PFSK-1 (cell line): ENCODE measurements around the gene PAN2.

Experiments used
- FOXP2 ChIP-seq: optimal IDR thresholded peaks from 2 replicates; pipeline ENCODE3; 2011; ENCODE audit warnings: borderline replicate concordance, control low read depth, inconsistent platforms; ENCODE audit not compliant: insufficient read depth; ENCODE audit errors: extremely low read length, extremely low read depth
- POLR2AphosphoS5 ChIP-seq: IDR thresholded peaks from 2 replicates; pipeline ENCODE4 v1.6.1; 2012; ENCODE audit warnings: low read depth, mild to moderate bottlenecking, control low read depth, low read length, moderate library complexity
- SIN3A ChIP-seq: IDR thresholded peaks from 2 replicates; pipeline ENCODE4 v1.6.1; 2012; ENCODE audit warnings: mild to moderate bottlenecking, low read length, moderate library complexity, borderline replicate concordance; ENCODE audit not compliant: insufficient read depth
- TAF1 ChIP-seq: IDR thresholded peaks from 2 replicates; pipeline ENCODE4 v1.6.1; 2012; ENCODE audit warnings: low read length, control low read depth, borderline replicate concordance; ENCODE audit not compliant: insufficient read depth
- TF ChIP-seq, protein P1 (sequence below), 2 experiments: IDR thresholded peaks; 2 replicates each; pipeline versions ENCODE4 v1.6.1 to v1.8.0; 2011 to 2012; ENCODE audit warnings: low read depth in 2 of 2, low read length in 2 of 2, control low read depth in 1 of 2, inconsistent platforms in 1 of 2, mild to moderate bottlenecking in 1 of 2, moderate library complexity in 1 of 2; ENCODE audit not compliant: insufficient read depth in 1 of 2

The PAN2 gene

DNA sequence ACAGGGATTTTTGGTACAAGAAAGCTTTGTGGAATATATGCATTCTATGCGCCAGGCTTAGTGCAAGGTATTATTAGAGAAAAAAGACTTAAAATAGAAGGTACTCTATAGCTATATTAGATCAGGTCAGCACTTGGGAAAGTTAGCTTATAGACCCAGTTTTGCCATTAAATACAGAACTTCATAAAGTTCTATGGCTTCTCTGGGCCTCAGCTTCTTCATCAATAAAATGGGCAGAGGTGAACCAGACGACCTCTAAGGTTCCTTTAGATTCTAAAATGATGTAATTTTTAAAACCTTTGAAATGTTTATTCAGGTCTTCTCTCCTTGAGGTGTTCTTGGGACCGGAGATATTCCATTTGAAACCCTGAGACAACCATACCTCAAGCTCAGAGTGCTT lies 25.1 kb downstream of the PAN2 start:
- TF ChIP-seq TAF1 (no peak), FOXP2 (no peak), POLR2AphosphoS5 (no peak), SIN3A (no peak)
- TF ChIP-seq, protein P1, sequence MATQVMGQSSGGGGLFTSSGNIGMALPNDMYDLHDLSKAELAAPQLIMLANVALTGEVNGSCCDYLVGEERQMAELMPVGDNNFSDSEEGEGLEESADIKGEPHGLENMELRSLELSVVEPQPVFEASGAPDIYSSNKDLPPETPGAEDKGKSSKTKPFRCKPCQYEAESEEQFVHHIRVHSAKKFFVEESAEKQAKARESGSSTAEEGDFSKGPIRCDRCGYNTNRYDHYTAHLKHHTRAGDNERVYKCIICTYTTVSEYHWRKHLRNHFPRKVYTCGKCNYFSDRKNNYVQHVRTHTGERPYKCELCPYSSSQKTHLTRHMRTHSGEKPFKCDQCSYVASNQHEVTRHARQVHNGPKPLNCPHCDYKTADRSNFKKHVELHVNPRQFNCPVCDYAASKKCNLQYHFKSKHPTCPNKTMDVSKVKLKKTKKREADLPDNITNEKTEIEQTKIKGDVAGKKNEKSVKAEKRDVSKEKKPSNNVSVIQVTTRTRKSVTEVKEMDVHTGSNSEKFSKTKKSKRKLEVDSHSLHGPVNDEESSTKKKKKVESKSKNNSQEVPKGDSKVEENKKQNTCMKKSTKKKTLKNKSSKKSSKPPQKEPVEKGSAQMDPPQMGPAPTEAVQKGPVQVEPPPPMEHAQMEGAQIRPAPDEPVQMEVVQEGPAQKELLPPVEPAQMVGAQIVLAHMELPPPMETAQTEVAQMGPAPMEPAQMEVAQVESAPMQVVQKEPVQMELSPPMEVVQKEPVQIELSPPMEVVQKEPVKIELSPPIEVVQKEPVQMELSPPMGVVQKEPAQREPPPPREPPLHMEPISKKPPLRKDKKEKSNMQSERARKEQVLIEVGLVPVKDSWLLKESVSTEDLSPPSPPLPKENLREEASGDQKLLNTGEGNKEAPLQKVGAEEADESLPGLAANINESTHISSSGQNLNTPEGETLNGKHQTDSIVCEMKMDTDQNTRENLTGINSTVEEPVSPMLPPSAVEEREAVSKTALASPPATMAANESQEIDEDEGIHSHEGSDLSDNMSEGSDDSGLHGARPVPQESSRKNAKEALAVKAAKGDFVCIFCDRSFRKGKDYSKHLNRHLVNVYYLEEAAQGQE (IDR thresholded peaks at IDR 0.05; ENCODE audit: insufficient read depth in 1 of 2, low read depth in 2 of 2, low read length in 2 of 2): no peak

DNA sequence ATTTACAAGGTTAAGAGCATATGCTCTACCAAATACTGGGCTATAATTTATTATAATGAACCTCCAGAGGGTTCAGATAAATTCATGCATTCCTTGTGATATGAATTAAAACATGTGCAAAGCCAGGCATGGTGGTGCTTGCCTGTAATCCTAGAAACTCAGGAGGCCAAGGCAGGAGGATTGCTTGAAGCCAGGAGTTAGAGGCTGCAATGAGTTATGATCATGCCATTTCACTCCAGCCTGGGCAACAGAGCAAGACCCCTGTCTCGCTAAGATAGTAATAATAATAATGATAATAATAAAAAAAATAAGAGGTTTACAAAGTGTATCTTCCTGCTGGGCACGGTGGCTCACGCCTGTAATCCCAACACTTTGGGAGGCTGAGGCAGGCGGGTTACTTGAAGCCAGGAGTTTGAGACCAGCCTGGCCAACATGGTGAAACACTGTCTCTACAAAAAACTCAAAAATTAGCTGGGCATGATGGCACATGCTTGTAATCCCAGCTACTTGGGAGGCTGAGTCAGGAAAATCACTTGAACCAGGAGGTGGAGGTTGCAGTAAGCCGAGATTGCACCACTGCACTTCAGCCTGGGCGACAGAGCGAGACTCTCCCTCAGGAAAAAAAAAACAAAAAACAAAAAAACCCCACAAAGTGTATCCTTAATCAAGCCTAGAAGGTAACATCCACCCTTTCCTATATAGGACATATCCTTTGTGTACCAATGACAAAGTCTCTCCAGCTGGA lies 26.4 kb downstream of the PAN2 start:
- TF ChIP-seq FOXP2: no peak

DNA sequence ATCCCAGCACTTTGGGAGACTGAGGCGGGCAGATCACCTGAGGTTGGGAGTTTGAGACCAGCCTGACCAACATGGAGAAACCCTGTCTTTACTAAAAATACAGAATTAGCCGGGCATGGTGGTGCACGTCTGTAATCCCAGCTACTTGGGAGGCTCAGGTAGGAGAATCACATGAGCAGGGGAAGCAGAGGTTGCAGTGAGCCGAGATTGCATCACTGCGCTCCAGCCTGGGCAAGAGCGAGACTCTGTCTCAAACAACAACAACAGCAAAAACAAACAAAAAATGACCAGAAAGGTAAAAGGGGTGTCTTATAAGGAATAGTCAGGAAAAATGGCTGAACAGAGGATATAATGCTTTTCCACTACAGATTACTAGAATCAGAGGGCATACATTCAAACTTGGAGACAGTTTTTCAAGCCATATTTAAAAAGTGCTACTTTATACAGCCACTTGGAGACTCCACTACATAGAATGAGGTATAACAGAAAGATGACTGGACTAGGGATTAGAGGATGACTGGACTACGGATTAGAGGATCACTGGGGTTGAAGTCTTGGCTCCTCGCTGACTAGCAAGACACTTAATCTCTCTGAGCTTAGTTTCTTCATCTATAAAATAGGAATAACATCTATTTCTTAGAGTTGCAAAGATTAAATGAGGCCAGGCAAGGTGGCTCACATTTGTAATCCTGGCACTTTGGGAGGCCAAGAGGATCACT lies 28.8 kb downstream of the PAN2 start:
- TF ChIP-seq POLR2AphosphoS5 (no peak), FOXP2 (no peak), SIN3A (no peak), TAF1 (no peak)
- TF ChIP-seq, protein P1 (IDR thresholded peaks at IDR 0.05; ENCODE audit: insufficient read depth in 1 of 2, low read depth in 2 of 2, low read length in 2 of 2): no peak

DNA sequence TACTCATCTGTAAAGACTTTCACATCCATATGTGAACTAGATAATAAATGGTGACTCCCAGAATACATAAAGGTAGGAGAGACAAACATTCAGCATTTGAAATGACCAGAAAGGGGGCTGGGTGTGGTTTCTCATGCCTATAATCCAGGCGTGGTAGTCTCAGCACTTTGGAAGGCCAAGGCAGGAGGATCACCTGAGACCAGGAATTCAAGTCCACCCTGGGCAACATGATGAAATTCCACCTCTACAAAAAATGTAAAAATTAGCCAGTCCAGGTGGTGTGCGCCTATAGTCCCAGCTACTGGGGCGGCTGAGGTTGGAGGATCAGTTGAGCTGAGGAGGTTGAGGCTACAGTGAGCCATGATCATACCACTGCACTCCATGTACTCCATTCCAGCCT lies 29.5 kb downstream of the PAN2 start:
- TF ChIP-seq SIN3A (no peak), FOXP2 (no peak), TAF1 (no peak), POLR2AphosphoS5 (no peak)
- TF ChIP-seq, protein P1 (IDR thresholded peaks at IDR 0.05; ENCODE audit: insufficient read depth in 1 of 2, low read depth in 2 of 2, low read length in 2 of 2): no peak

DNA sequence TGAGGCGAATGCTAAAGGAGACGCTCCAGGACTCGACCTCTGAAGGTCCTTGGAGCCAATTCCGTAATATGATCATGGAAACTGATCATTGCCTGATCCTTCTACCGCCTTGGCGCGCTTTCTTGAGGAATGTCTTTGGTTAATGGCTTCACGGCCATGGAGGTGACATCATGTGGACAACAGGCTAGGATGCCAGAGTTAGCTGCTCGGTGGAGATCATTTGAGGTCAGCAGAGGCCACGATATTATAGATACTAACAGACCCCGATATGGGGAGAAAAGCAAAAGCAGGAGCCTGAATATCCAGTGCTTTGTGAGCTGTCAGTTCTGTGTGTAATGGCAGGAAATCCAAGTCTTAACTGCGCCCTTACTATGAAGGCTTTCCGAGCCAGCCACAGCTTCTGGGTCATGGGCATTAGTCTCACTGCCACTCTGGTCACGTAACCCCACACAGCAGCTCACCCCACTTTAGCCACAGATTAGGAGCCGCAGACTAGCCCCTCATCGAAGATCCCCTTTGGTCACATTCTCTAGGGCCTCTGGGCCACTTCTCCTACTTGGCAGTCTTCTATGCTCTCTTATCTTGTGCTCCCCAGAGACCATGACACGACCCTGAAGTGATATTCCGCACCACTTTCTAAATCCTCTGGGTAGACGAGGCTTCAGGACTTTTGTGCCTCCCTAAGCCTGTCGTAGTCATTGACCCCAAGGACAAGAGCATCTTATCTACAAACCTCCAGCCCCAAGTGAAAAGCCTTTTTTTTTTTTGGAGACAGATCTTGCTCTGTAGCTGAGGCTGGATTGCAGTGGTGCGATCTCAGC lies 32.9 kb downstream of the PAN2 start:
- TF ChIP-seq POLR2AphosphoS5: no peak; the same call in none of the 2 replicates
- TF ChIP-seq TAF1: no peak
- no peak for TF ChIP-seq FOXP2
- no peak for TF ChIP-seq SIN3A
- TF ChIP-seq, protein P1 (IDR thresholded peaks at IDR 0.05; ENCODE audit: insufficient read depth in 1 of 2, low read depth in 2 of 2, low read length in 2 of 2): no peak
